GM12873 (cell line): ENCODE measurements around the gene ARL8B.

Experiments
- TF ChIP-seq, protein P1 (sequence below): IDR thresholded peaks from 2 replicates; pipeline ENCODE4 v1.5.1; 2012; ENCODE audit warnings: low read depth, mild to moderate bottlenecking, moderate library complexity, low read length, control low read depth; ENCODE audit not compliant: insufficient read depth; ENCODE audit errors: missing control alignments

ARL8B gene

GRCh38 chr3:5098346-5098745 is 23.7 kb upstream of the ARL8B start:
- TF ChIP-seq, protein P1, sequence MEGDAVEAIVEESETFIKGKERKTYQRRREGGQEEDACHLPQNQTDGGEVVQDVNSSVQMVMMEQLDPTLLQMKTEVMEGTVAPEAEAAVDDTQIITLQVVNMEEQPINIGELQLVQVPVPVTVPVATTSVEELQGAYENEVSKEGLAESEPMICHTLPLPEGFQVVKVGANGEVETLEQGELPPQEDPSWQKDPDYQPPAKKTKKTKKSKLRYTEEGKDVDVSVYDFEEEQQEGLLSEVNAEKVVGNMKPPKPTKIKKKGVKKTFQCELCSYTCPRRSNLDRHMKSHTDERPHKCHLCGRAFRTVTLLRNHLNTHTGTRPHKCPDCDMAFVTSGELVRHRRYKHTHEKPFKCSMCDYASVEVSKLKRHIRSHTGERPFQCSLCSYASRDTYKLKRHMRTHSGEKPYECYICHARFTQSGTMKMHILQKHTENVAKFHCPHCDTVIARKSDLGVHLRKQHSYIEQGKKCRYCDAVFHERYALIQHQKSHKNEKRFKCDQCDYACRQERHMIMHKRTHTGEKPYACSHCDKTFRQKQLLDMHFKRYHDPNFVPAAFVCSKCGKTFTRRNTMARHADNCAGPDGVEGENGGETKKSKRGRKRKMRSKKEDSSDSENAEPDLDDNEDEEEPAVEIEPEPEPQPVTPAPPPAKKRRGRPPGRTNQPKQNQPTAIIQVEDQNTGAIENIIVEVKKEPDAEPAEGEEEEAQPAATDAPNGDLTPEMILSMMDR = no peak

DNA sequence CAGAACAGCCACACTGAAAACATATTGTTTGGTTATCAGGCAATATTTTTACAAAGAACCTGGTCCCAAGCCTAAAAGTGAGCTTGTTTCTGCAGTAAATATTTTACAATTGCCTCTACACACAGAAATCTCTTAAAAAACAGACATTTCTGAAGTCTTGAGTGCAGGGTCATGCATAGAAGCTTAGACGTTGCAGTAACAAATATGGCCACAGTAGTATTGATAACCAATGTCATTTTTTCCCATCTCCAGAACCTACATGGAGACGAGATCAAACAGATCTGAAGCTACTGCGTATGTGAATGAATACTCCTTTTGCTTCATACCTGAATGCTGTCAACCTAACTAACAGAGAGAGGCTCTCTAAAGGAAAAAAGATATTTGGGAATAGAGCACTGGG is 19.6 kb upstream of the ARL8B start:
- TF ChIP-seq, protein P1 = no peak

GRCh38 chr3:5103743-5104142 is 18.3 kb upstream of the ARL8B start:
- TF ChIP-seq, protein P1 = no peak

DNA sequence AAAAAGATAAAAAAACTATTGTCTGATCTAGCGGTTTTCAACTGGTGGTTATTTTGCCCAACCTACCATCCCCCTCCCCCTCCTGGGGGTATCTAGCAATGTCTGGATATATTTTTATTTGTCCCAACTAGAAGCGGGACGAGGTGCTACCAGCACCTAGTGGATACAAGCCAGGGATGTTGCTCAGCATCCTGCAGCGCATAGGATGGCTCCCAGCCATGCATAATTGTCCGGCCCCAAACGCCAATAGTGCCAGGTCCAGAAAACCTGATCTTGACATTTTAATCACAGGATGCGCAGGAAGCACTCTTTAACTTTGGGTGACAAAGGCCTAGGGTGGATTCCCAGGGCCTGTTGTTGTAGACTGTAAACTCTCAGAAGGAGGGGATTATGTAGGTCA is 17.0 kb upstream of the ARL8B start:
- TF ChIP-seq, protein P1 = no peak

- TF ChIP-seq, protein P1 = no peak
Observed at GRCh38 chr3:5110337-5110736, 11.8 kb upstream of the ARL8B start.

DNA sequence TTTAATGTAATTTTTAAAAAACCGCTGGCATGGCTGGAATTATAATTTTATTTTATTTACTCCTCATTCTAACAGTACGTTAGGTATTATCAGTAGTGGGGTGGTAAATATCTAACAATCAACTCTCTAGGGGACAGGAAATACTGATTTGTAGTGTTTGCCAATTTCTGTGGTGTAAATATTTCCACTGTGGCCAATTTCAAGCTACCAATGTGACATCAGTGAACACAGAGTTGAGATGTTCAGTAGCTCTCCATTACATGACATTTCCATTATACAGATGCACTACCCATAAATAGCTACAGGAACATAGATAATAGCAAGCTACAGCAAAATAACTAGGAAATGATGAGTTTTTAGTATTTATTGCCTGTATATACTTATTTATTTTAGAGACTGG is 10.0 kb upstream of the ARL8B start:
- TF ChIP-seq, protein P1 = no peak

DNA sequence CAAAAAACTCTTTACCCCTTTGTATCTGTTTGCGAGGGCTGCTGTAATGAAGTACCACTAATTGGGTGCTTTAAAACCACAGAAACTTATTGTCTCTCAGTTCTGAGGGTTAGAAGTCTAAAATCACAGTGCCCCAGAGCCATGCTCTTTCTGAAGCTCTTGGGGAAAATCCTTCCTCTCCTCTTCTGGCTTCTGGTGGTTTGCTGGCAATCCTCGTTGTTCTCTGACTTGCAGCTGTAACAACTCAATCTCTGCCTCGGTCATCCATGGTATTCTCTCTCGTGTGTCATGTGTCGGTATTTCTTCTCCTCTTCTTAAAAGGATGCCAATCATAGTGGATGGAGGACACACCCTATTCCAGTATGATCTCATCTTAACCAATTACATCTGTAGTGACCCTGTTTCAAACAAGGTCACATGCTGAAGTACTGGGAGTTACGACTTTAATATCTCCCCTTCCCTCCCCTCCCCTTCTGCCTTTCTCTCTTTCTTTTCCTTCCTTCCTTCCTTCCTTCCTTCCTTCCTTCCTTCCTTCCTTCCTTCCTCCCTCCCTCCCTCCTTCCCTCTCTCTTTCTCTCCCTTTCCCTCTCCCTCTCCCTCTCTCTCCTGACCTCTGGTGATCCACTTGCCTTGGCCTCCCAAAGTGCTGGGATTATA is 6.5 kb upstream of the ARL8B start:
- TF ChIP-seq, protein P1 = no peak
